Measurements from ENCODE around the gene DSC3. TPM values are rescaled to one million over a fixed set of nuclear protein-coding genes. Genes with fewer than 3 reads are reported as not detected.
A peak's percentile ranks its signal among the peaks of the same experiment; 100 is the strongest.

DSC3 gene
- total and polyA plus RNA-seq, 2 experiments from 2014 or later: 0.52 to 2.1 TPM

DNA sequence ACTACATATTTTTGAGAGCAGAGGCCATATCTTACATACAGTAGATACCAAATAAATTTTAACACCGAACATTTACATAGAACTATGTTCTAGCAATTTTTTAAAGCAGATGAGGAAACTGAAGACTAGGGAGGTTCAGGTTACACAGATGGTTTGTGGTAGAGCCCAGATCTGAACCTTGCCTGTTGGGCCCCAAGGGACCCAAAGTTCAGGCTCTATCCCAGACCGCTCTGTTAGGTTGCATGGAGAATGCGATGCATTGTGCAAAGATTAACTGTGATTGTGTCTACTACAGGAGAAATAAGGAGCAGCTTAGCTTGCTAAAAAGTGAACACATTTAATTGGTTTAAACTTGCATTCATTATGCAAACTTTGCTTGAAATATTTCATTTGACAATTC lies 16.4 kb upstream of the DSC3 start:
- no peaks in the 10 kb centered on the region for H3K27me3 ChIP-seq (ENCODE audit: insufficient read depth)
- DNase-seq (ENCODE audit: low spot score) (no peak), ATAC-seq (peak; percentile 65)
- no peak overlapping the region for H3K4me2 ChIP-seq
- H3K27ac ChIP-seq (ENCODE audit: low read depth): no peak overlapping the region
- peaks cover 19% of the 10 kb centered on the region; the same call in 1 of the 2 replicates for H3K4me1 ChIP-seq (ENCODE audit: insufficient read depth)
- no peak overlapping the region for H3K4me3 Mint-ChIP-seq
- H2AFZ ChIP-seq: no peak overlapping the region
- no peaks in the 10 kb centered on the region for H3K79me2 ChIP-seq (replicated peaks; ENCODE audit: insufficient read depth)
- no peaks in the 10 kb centered on the region for H4K20me1 ChIP-seq (replicated peaks; ENCODE audit: insufficient read depth)
- H3K36me3 Mint-ChIP-seq (ENCODE audit: low read depth): no peaks in the 10 kb centered on the region
- H3K36me3 ChIP-seq (ENCODE audit: insufficient read depth): no peaks in the 10 kb centered on the region
- no peak overlapping the region for H3K4me3 ChIP-seq
- no peaks in the 10 kb centered on the region for H3F3A ChIP-seq (replicated peaks; ENCODE audit: low read depth)
- no peaks in the 10 kb centered on the region for H3K9me3 Mint-ChIP-seq
- H3K9me2 ChIP-seq (ENCODE audit: insufficient read depth): no peaks in the 10 kb centered on the region
- peaks cover 2% of the 10 kb centered on the region for H3K27me3 Mint-ChIP-seq (ENCODE audit: insufficient read depth, low read depth, poor library complexity)
- TF ChIP-seq, protein P1, sequence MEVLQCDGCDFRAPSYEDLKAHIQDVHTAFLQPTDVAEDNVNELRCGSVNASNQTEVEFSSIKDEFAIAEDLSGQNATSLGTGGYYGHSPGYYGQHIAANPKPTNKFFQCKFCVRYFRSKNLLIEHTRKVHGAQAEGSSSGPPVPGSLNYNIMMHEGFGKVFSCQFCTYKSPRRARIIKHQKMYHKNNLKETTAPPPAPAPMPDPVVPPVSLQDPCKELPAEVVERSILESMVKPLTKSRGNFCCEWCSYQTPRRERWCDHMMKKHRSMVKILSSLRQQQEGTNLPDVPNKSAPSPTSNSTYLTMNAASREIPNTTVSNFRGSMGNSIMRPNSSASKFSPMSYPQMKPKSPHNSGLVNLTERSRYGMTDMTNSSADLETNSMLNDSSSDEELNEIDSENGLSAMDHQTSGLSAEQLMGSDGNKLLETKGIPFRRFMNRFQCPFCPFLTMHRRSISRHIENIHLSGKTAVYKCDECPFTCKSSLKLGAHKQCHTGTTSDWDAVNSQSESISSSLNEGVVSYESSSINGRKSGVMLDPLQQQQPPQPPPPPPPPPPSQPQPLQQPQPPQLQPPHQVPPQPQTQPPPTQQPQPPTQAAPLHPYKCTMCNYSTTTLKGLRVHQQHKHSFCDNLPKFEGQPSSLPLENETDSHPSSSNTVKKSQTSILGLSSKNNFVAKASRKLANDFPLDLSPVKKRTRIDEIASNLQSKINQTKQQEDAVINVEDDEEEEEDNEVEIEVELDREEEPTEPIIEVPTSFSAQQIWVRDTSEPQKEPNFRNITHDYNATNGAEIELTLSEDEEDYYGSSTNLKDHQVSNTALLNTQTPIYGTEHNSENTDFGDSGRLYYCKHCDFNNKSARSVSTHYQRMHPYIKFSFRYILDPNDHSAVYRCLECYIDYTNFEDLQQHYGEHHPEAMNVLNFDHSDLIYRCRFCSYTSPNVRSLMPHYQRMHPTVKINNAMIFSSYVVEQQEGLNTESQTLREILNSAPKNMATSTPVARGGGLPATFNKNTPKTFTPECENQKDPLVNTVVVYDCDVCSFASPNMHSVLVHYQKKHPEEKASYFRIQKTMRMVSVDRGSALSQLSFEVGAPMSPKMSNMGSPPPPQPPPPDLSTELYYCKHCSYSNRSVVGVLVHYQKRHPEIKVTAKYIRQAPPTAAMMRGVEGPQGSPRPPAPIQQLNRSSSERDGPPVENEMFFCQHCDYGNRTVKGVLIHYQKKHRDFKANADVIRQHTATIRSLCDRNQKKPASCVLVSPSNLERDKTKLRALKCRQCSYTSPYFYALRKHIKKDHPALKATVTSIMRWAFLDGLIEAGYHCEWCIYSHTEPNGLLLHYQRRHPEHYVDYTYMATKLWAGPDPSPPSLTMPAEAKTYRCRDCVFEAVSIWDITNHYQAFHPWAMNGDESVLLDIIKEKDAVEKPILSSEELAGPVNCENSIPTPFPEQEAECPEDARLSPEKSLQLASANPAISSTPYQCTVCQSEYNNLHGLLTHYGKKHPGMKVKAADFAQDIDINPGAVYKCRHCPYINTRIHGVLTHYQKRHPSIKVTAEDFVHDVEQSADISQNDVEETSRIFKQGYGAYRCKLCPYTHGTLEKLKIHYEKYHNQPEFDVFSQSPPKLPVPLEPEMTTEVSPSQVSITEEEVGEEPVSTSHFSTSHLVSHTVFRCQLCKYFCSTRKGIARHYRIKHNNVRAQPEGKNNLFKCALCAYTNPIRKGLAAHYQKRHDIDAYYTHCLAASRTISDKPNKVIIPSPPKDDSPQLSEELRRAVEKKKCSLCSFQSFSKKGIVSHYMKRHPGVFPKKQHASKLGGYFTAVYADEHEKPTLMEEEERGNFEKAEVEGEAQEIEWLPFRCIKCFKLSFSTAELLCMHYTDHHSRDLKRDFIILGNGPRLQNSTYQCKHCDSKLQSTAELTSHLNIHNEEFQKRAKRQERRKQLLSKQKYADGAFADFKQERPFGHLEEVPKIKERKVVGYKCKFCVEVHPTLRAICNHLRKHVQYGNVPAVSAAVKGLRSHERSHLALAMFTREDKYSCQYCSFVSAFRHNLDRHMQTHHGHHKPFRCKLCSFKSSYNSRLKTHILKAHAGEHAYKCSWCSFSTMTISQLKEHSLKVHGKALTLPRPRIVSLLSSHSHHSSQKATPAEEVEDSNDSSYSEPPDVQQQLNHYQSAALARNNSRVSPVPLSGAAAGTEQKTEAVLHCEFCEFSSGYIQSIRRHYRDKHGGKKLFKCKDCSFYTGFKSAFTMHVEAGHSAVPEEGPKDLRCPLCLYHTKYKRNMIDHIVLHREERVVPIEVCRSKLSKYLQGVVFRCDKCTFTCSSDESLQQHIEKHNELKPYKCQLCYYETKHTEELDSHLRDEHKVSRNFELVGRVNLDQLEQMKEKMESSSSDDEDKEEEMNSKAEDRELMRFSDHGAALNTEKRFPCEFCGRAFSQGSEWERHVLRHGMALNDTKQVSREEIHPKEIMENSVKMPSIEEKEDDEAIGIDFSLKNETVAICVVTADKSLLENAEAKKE (CRISPR knock-in tag; IDR thresholded peaks at IDR 0.05): no peak
- TF ChIP-seq EZH2phosphoT487 (IDR thresholded peaks at IDR 0.05; ENCODE audit: unreplicated experiment) (no peak), ZNF114 (CRISPR knock-in tag; IDR thresholded peaks at IDR 0.05) (no peak), POLR2AphosphoS5 (IDR thresholded peaks at IDR 0.05; ENCODE audit: low read depth) (no peak)
- H3K27ac Mint-ChIP-seq: no peak overlapping the region
- peaks cover 30% of the 10 kb centered on the region for H3K4me1 Mint-ChIP-seq

DNA sequence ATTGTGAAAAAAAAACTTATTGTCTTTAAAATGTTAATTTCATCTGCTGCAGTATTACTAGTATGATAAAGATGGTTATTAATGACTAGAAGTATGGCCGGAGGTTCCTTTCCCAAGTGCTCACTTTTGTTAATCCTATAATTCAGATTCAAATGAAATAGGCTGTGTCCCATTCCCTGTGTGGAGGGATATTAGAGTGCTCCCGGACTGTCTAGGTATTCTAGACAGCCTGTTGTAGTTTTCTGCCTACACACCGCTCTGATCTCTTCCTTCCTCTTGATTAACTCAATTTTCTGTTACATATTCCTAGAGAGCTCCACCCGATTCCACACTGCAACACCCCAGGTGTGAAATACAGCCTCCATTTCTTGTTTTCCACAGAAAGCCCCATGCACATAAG lies 15.4 kb upstream of the DSC3 start:
- no peaks in the 10 kb centered on the region; the same call in 2 of the 3 replicates for H3K9me3 Mint-ChIP-seq
- DNase-seq (ENCODE audit: low spot score) (no peak), ATAC-seq (no peak)
- no peak overlapping the region for H3K4me2 ChIP-seq
- H3K27ac Mint-ChIP-seq: no peak overlapping the region
- H3K27ac ChIP-seq (ENCODE audit: low read depth): no peak overlapping the region
- H3K4me1 Mint-ChIP-seq: peaks cover 30% of the 10 kb centered on the region
- no peaks in the 10 kb centered on the region for H3K36me3 ChIP-seq (ENCODE audit: insufficient read depth)
- H3K27me3 ChIP-seq (ENCODE audit: insufficient read depth): no peaks in the 10 kb centered on the region
- no peaks in the 10 kb centered on the region for H3F3A ChIP-seq (replicated peaks; ENCODE audit: low read depth)
- no peak overlapping the region for H3K4me3 ChIP-seq
- H3K36me3 Mint-ChIP-seq (ENCODE audit: low read depth): peaks cover 3% of the 10 kb centered on the region; the same call in 1 of the 3 replicates
- no peaks in the 10 kb centered on the region for H3K9me2 ChIP-seq (ENCODE audit: insufficient read depth)
- H2AFZ ChIP-seq: no peak overlapping the region
- no peaks in the 10 kb centered on the region for H3K79me2 ChIP-seq (replicated peaks; ENCODE audit: insufficient read depth)
- peaks cover 19% of the 10 kb centered on the region; the same call in 1 of the 2 replicates for H3K4me1 ChIP-seq (ENCODE audit: insufficient read depth)
- H4K20me1 ChIP-seq (replicated peaks; ENCODE audit: insufficient read depth): no peaks in the 10 kb centered on the region
- no peak overlapping the region for H3K4me3 Mint-ChIP-seq
- peaks cover 2% of the 10 kb centered on the region for H3K27me3 Mint-ChIP-seq (ENCODE audit: insufficient read depth, low read depth, poor library complexity)
- no peak for TF ChIP-seq EZH2phosphoT487 (IDR thresholded peaks at IDR 0.05; ENCODE audit: unreplicated experiment)
- no peak for TF ChIP-seq ZNF114 (CRISPR knock-in tag; IDR thresholded peaks at IDR 0.05)
- TF ChIP-seq ZNF331 (CRISPR knock-in tag; IDR thresholded peaks at IDR 0.05; ENCODE audit: low read depth): no peak
- TF ChIP-seq, protein P2, sequence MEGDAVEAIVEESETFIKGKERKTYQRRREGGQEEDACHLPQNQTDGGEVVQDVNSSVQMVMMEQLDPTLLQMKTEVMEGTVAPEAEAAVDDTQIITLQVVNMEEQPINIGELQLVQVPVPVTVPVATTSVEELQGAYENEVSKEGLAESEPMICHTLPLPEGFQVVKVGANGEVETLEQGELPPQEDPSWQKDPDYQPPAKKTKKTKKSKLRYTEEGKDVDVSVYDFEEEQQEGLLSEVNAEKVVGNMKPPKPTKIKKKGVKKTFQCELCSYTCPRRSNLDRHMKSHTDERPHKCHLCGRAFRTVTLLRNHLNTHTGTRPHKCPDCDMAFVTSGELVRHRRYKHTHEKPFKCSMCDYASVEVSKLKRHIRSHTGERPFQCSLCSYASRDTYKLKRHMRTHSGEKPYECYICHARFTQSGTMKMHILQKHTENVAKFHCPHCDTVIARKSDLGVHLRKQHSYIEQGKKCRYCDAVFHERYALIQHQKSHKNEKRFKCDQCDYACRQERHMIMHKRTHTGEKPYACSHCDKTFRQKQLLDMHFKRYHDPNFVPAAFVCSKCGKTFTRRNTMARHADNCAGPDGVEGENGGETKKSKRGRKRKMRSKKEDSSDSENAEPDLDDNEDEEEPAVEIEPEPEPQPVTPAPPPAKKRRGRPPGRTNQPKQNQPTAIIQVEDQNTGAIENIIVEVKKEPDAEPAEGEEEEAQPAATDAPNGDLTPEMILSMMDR (conservative IDR thresholded peaks at IDR 0.05; ENCODE audit: low read depth in 2 of 2): no peak
- TF ChIP-seq NANOG (IDR thresholded peaks at IDR 0.05; ENCODE audit: borderline replicate concordance): no peak
- no peak for TF ChIP-seq EZH2 (IDR thresholded peaks at IDR 0.05; ENCODE audit: low read depth, unreplicated experiment)

All from GM23338 (cell line).